Pancreas (tissue), 10 donors: ENCODE results near the gene ST6GALNAC4. TPM values are rescaled to one million over a fixed set of nuclear protein-coding genes. Genes with fewer than 3 reads are reported as not detected.

Source experiments
- ATAC-seq, 4 donors: fragments of 200-7000 bp; cut with Tn5 transposase; one replicate each; pipeline versions ENCODE4 v1.8.0 to v1.9.1; 2020; ENCODE audit warnings: mild to moderate bottlenecking in 4 of 4, moderate library complexity in 4 of 4
- DNase-seq, 6 donors: peaks; one replicate each; pipeline ENCODE4 v3.0.0-alpha.2; 2020
- FAIRE-seq: peaks from 2 replicates; lab custom pipeline; 2012; peaks lifted over from hg19 to GRCh38; lab: Jason Lieb, UNC
- H3K27ac ChIP-seq, 4 donors: fragments of 200-600 bp; sonication (generic); 1 replicate in 3 of 4; 2 replicates in 1 of 4; pipeline versions ENCODE4 v1.5.0 to v1.8.0; 2020
- H3K27me3 ChIP-seq, 4 donors: fragments of 200-600 bp; one replicate each; pipeline ENCODE4 v1.8.0; 2021
- H3K36me3 ChIP-seq, 3 donors: fragments of 200-600 bp; sonication (generic) in 1 of 3; one replicate each; pipeline versions ENCODE4 v1.5.0 to v1.8.0; 2020 to 2021
- H3K4me1 ChIP-seq, 3 donors: fragments of 200-600 bp; one replicate each; pipeline ENCODE4 v1.8.0; 2021
- H3K4me3 ChIP-seq, 4 donors: fragments of 200-600 bp; sonication (generic) in 2 of 4; one replicate each; pipeline versions ENCODE4 v1.5.0 to v1.8.0; 2020 to 2021
- H3K9me3 ChIP-seq, 4 donors: fragments of 200-600 bp; one replicate each; pipeline ENCODE4 v1.8.0; 2021
- CTCF ChIP-seq, 4 donors: fragments of 200-600 bp; sonication (generic) in 3 of 4; IDR thresholded peaks; one replicate each; pipeline versions ENCODE4 v1.5.0 to v1.8.0; 2021; ENCODE audit warnings: antibody characterized with exemption in 4 of 4
- WGBS, 2 donors: extraction: QIAGEN DNeasy Blood & Tissue Kit; methylation state at CpG; one replicate each; pipeline ENCODE4 v1.1.7; 2013; 5-methylcytosine and 5-hydroxymethylcytosine counted together
- intact Hi-C, 3 donors: fragments of 100-400 bp; cut with DNase I; formaldehyde crosslinking; loops; one replicate each; pipeline versions ENCODE4 v1.11.1 to v1.14.2; 2022
- polyA plus RNA-seq, 2 donors: library from polyadenylated mRNA; stranded (reverse); fragments of 200-250 nt; gene quantifications; one replicate each; pipeline ENCODE4 v1.2.3, GENCODE V29; 2013
- total RNA-seq, 6 donors: library from RNA; stranded (reverse); fragmentation: NEBNext Ultra II Directional in 4 of 6; extraction: Animal tissue kit (Norgen Biotek cat#: 25700) in 4 of 6; gene quantifications; one replicate each; pipeline versions ENCODE4 v1.2.1 to v1.2.4, GENCODE V29; 2021 to 2023
- donor health status: healthy with polysubstance abuse.
- donor health status: DM: no; HTN: no; CAD: no; lungs with moderate emphysema.
- donor health status: DM: no; HTN: no; CAD: no.
- donor health status: control.
- donor health status: control.
- donor health status: Bipolar disorder and iron deficiency.
- donor health status: DM: yes; HTN: yes; CAD: no.
- donor health status: DM: no; HTN: no; CAD: no.
- donor health status: DM: no; HTN: no; CAD: no.
- donor health status: DM: yes; HTN: yes; CAD: no.

The ST6GALNAC4 gene
- total and polyA plus RNA-seq, 8 donors = 22.2 to 66.6 (median 33.9) TPM

GRCh38 chr9:127954831-127955293 is 38.0 kb upstream of the ST6GALNAC4 start:
- Histone ChIP-seq H3K36me3 (no peaks in the 10 kb centered on the region), H3K9me3 (no peaks in the 10 kb centered on the region), H3K4me3 (no peak overlapping the region), H3K27ac (peak overlapping the region; percentile 48 to 85 (median 74)), H3K27me3 (no peaks in the 10 kb centered on the region), H3K4me1 (peaks cover 36 to 52% (median 43%) of the 10 kb centered on the region in 3 donors)
- ATAC-seq = no peak
- FAIRE-seq = no peak
- peak in 1 of 6 donors; percentile 60 for DNase-seq
- 52 to 59% methylated on average over 13 of the region's 13 CpGs for WGBS, 2 donors
- intact Hi-C loops = no loop called here
- no peak for TF ChIP-seq CTCF (IDR thresholded peaks at IDR 0.05)

- peaks cover 39 to 56% (median 44%) of the 10 kb centered on the region in 3 donors for H3K4me1 ChIP-seq
- H3K36me3 ChIP-seq = no peaks in the 10 kb centered on the region
- DNase-seq (peak in 2 of 6 donors; percentile 46 to 64), ATAC-seq (no peak), FAIRE-seq (no peak)
- H3K4me3 ChIP-seq = no peak overlapping the region
- no peaks in the 10 kb centered on the region for H3K9me3 ChIP-seq
- WGBS, 2 donors = 82 to 83% methylated on average over 17 of the region's 17 CpGs
- intact Hi-C loops = no loop called here
- TF ChIP-seq CTCF (IDR thresholded peaks at IDR 0.05) = no peak
- H3K27me3 ChIP-seq = no peaks in the 10 kb centered on the region
- H3K27ac ChIP-seq = peak overlapping the region in 3 of 4 donors; percentile 73 to 85 (median 76)
Observed at GRCh38 chr9:127953768-127954505, 37.1 kb upstream of the ST6GALNAC4 start.

- no peak for TF ChIP-seq CTCF (IDR thresholded peaks at IDR 0.05)
- Histone ChIP-seq H3K9me3 (no peaks in the 10 kb centered on the region), H3K27ac (no peak overlapping the region), H3K4me3 (no peak overlapping the region), H3K4me1 (peaks cover 39 to 56% (median 44%) of the 10 kb centered on the region in 3 donors), H3K36me3 (no peaks in the 10 kb centered on the region), H3K27me3 (no peaks in the 10 kb centered on the region)
- 95 to 96% methylated on average over 1 of the region's 1 CpG for WGBS, 2 donors
- ATAC-seq (no peak), FAIRE-seq (no peak), DNase-seq (no peak)
- intact Hi-C loops = no loop called here
Observed at GRCh38 chr9:127953154-127953553, 36.3 kb upstream of the ST6GALNAC4 start.

- no peaks in the 10 kb centered on the region for H3K27me3 ChIP-seq
- 30 to 37% methylated on average over 21 of the region's 21 CpGs for WGBS, 2 donors
- ATAC-seq = peak; percentile 44 to 79 (median 65)
- FAIRE-seq = no peak
- DNase-seq = peak; percentile 70 to 94 (median 80)
- peak overlapping the region; percentile 59 to 81 (median 70) for H3K27ac ChIP-seq
- H3K4me1 ChIP-seq = peaks cover 37 to 48% (median 39%) of the 10 kb centered on the region in 3 donors
- no peaks in the 10 kb centered on the region for H3K9me3 ChIP-seq
- intact Hi-C loops = no loop called here
- TF ChIP-seq CTCF (IDR thresholded peaks at IDR 0.05) = no peak
- no peak overlapping the region for H3K4me3 ChIP-seq
- no peaks in the 10 kb centered on the region for H3K36me3 ChIP-seq
Observed at GRCh38 chr9:127950513-127951289, 33.9 kb upstream of the ST6GALNAC4 start.
